ENCODE measurements around the gene THTPA. TPM values are rescaled to one million over a fixed set of nuclear protein-coding genes. Genes with fewer than 3 reads are reported as not detected.

The THTPA gene
- total and polyA plus RNA-seq, 2 of the 13 experiments (the other 11 are each of a cell fraction or from before 2014, with no cell fraction given), result 7.4 to 8.7 TPM

- TF ChIP-seq GPBP1L1 (CRISPR knock-in tag; IDR thresholded peaks at IDR 0.05), result no peak
- TF ChIP-seq ZNF773 (CRISPR knock-in tag; IDR thresholded peaks at IDR 0.05; ENCODE audit: borderline replicate concordance), result no peak
- TF ChIP-seq GMEB1 (CRISPR knock-in tag; IDR thresholded peaks at IDR 0.05; ENCODE audit: borderline replicate concordance), result no peak
- no peak for TF ChIP-seq ZNF142 (CRISPR knock-in tag; IDR thresholded peaks at IDR 0.05)
- no peak; the same call in 1 of the 2 replicates for TF ChIP-seq CREBL2 (CRISPR knock-in tag; IDR thresholded peaks at IDR 0.05; ENCODE audit: borderline replicate concordance)
- TF ChIP-seq FOSL1 (CRISPR knock-in tag; IDR thresholded peaks at IDR 0.05; ENCODE audit: borderline replicate concordance), result peak; percentile 91
- peak; percentile 84 for TF ChIP-seq KAT8 (CRISPR knock-in tag; IDR thresholded peaks at IDR 0.05)
- no peak for TF ChIP-seq KLF15 (CRISPR knock-in tag; IDR thresholded peaks at IDR 0.05; ENCODE audit: borderline replicate concordance)
- no peak for TF ChIP-seq MAZ (IDR thresholded peaks at IDR 0.05; ENCODE audit: borderline replicate concordance, low read depth, low read length)
- peak; percentile 35 for TF ChIP-seq MAZ (CRISPR knock-in tag; IDR thresholded peaks at IDR 0.05; ENCODE audit: low read depth)
- TF ChIP-seq ZNF350 (CRISPR knock-in tag; IDR thresholded peaks at IDR 0.05; ENCODE audit: borderline replicate concordance, low read depth), result peak; percentile 83; the same call in 1 of the 2 replicates
- no peak for TF ChIP-seq SP1 (IDR thresholded peaks at IDR 0.05)
- TF ChIP-seq SP1 (CRISPR knock-in tag; IDR thresholded peaks at IDR 0.05), result 0 out of 2 replicates have a peak, but pooled peaks have one; percentile 8
- no peak for TF ChIP-seq CAMTA2 (CRISPR knock-in tag; IDR thresholded peaks at IDR 0.05; ENCODE audit: borderline replicate concordance)
- no peak for TF ChIP-seq POLR2AphosphoS5 (IDR thresholded peaks at IDR 0.05; ENCODE audit: low read depth, low read length)
- 0 out of 2 replicates have a peak, but pooled peaks have one; percentile 27 for TF ChIP-seq ZNF3 (CRISPR knock-in tag; IDR thresholded peaks at IDR 0.05)
- no peak for TF ChIP-seq CENPX (CRISPR knock-in tag; IDR thresholded peaks at IDR 0.05)
- peak; percentile 62; the same call in 1 of the 2 replicates for TF ChIP-seq KMT2B (CRISPR knock-in tag; IDR thresholded peaks at IDR 0.05)
- TF ChIP-seq MTA3 (CRISPR knock-in tag; IDR thresholded peaks at IDR 0.05), result 0 out of 2 replicates have a peak, but pooled peaks have one; percentile 55
Measured at GRCh38 chr14:23602181-23603095, 46.4 kb downstream of the THTPA start (continued).

Measured in HepG2 (cell line).